ENCODE data around the gene CCDC102B.

The CCDC102B gene

DNA sequence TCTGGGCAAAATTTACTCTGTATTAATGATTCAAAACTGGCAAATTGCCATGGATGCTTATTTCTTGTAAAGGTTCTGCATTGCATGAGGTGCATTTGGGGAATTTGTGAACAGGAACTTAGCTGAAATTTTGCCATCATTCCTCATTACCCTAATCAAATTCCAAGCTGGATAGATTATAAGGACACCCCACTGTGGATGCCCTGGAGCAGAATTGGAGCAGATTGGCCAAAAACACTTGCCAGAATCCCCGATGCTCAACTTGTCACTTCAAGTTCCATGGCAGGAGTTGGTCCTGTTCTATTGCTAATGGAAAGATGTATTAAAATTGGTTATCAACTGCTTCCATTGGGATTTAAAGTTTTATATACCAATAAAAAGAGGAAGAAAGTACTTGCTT, 237.9 kb downstream of the CCDC102B start:
- no peaks in the 10 kb centered on the region for H3K9me3 ChIP-seq (ENCODE audit: control insufficient read depth, low read depth, low read length)
- H3K27ac ChIP-seq (ENCODE audit: low read length) = no peak overlapping the region
- no peaks in the 10 kb centered on the region for H3K36me3 ChIP-seq (ENCODE audit: control insufficient read depth, low read depth, low read length)
- no peaks in the 10 kb centered on the region for H3K4me1 ChIP-seq (ENCODE audit: control insufficient read depth, low read depth, low read length)
- no peak overlapping the region for H3K9ac ChIP-seq (ENCODE audit: low read length)
- H3K27me3 ChIP-seq (ENCODE audit: control insufficient read depth, insufficient read depth, low read length) = no peaks in the 10 kb centered on the region
- H3K4me3 ChIP-seq (ENCODE audit: low read length) = no peak overlapping the region

GRCh38 chr18:69044215-69044614, 246.3 kb downstream of the CCDC102B start:
- H3K9me3 ChIP-seq (ENCODE audit: control insufficient read depth, low read depth, low read length) = no peaks in the 10 kb centered on the region
- no peak overlapping the region for H3K4me3 ChIP-seq (ENCODE audit: low read length)
- no peak overlapping the region for H3K27ac ChIP-seq (ENCODE audit: low read length)
- H3K4me1 ChIP-seq (ENCODE audit: control insufficient read depth, low read depth, low read length) = no peaks in the 10 kb centered on the region
- H3K36me3 ChIP-seq (ENCODE audit: control insufficient read depth, low read depth, low read length) = no peaks in the 10 kb centered on the region
- H3K27me3 ChIP-seq (ENCODE audit: control insufficient read depth, insufficient read depth, low read length) = no peaks in the 10 kb centered on the region
- no peak overlapping the region for H3K9ac ChIP-seq (ENCODE audit: low read length)

DNA sequence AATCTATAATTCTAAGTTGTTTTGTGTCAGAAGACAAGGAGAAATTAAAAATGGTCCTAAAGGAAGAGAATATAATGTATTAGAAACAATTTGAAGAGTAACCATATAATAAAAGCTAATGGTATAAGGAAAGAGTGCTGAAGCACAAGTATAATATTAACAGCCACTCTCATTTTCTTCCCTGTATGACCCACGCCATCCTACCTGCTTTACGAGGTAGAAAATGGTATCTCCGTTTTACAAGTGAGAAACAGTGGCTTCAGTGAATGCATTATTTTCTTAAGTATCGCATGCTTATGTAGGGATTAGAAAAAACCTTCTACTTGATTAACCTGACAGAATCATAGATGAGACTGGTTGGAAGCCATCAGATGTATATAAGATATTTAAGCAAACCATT, 266.2 kb downstream of the CCDC102B start:
- H3K27ac ChIP-seq (ENCODE audit: low read length) = no peak overlapping the region
- H3K36me3 ChIP-seq (ENCODE audit: control insufficient read depth, low read depth, low read length) = no peaks in the 10 kb centered on the region
- no peaks in the 10 kb centered on the region for H3K4me1 ChIP-seq (ENCODE audit: control insufficient read depth, low read depth, low read length)
- H3K27me3 ChIP-seq (ENCODE audit: control insufficient read depth, insufficient read depth, low read length) = no peaks in the 10 kb centered on the region
- no peak overlapping the region for H3K4me3 ChIP-seq (ENCODE audit: low read length)
- no peak overlapping the region for H3K9ac ChIP-seq (ENCODE audit: low read length)
- no peaks in the 10 kb centered on the region for H3K9me3 ChIP-seq (ENCODE audit: control insufficient read depth, low read depth, low read length)

- no peaks in the 10 kb centered on the region for H3K36me3 ChIP-seq (ENCODE audit: control insufficient read depth, low read depth, low read length)
- H3K9me3 ChIP-seq (ENCODE audit: control insufficient read depth, low read depth, low read length) = no peaks in the 10 kb centered on the region
- H3K9ac ChIP-seq (ENCODE audit: low read length) = no peak overlapping the region
- no peaks in the 10 kb centered on the region for H3K4me1 ChIP-seq (ENCODE audit: control insufficient read depth, low read depth, low read length)
- H3K27ac ChIP-seq (ENCODE audit: low read length) = no peak overlapping the region
- H3K4me3 ChIP-seq (ENCODE audit: low read length) = no peak overlapping the region
- H3K27me3 ChIP-seq (ENCODE audit: control insufficient read depth, insufficient read depth, low read length) = no peaks in the 10 kb centered on the region
These were observed 269.2 kb downstream of the CCDC102B start for GRCh38 chr18:69067048-69067447.

GRCh38 chr18:69071680-69072079, 273.8 kb downstream of the CCDC102B start:
- no peaks in the 10 kb centered on the region for H3K36me3 ChIP-seq (ENCODE audit: control insufficient read depth, low read depth, low read length)
- H3K27me3 ChIP-seq (ENCODE audit: control insufficient read depth, insufficient read depth, low read length) = no peaks in the 10 kb centered on the region
- no peak overlapping the region for H3K27ac ChIP-seq (ENCODE audit: low read length)
- no peak overlapping the region for H3K4me3 ChIP-seq (ENCODE audit: low read length)
- H3K9ac ChIP-seq (ENCODE audit: low read length) = no peak overlapping the region
- no peaks in the 10 kb centered on the region for H3K4me1 ChIP-seq (ENCODE audit: control insufficient read depth, low read depth, low read length)
- H3K9me3 ChIP-seq (ENCODE audit: control insufficient read depth, low read depth, low read length) = no peaks in the 10 kb centered on the region

DNA sequence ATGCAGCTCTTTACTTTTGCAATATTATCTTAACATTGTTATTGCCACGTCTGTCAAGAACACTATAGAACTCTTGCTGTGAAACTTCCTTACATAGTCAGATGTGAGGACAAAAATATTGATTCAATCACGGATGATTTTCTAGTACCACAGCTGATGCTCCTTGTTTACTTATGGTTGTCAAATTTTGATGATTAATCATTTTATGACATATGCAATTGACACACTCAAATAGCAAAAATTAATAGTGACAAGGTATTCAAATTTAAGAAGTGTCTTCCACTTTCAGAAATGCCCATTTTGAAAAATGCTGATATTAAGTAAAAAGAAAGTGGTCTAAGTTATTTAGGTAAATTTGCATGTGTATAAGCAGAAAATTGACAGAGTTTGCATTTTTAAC, 284.0 kb downstream of the CCDC102B start:
- no peaks in the 10 kb centered on the region for H3K27me3 ChIP-seq (ENCODE audit: control insufficient read depth, insufficient read depth, low read length)
- H3K9ac ChIP-seq (ENCODE audit: low read length) = no peak overlapping the region
- H3K9me3 ChIP-seq (ENCODE audit: control insufficient read depth, low read depth, low read length) = no peaks in the 10 kb centered on the region
- no peaks in the 10 kb centered on the region for H3K36me3 ChIP-seq (ENCODE audit: control insufficient read depth, low read depth, low read length)
- no peak overlapping the region for H3K27ac ChIP-seq (ENCODE audit: low read length)
- no peak overlapping the region for H3K4me3 ChIP-seq (ENCODE audit: low read length)
- H3K4me1 ChIP-seq (ENCODE audit: control insufficient read depth, low read depth, low read length) = no peaks in the 10 kb centered on the region

- H3K9me3 ChIP-seq (ENCODE audit: control insufficient read depth, low read depth, low read length) = no peaks in the 10 kb centered on the region
- no peaks in the 10 kb centered on the region for H3K4me1 ChIP-seq (ENCODE audit: control insufficient read depth, low read depth, low read length)
- H3K9ac ChIP-seq (ENCODE audit: low read length) = no peak overlapping the region
- H3K27ac ChIP-seq (ENCODE audit: low read length) = no peak overlapping the region
- H3K4me3 ChIP-seq (ENCODE audit: low read length) = no peak overlapping the region
- no peaks in the 10 kb centered on the region for H3K27me3 ChIP-seq (ENCODE audit: control insufficient read depth, insufficient read depth, low read length)
- no peaks in the 10 kb centered on the region for H3K36me3 ChIP-seq (ENCODE audit: control insufficient read depth, low read depth, low read length)
These were observed 284.6 kb downstream of the CCDC102B start for GRCh38 chr18:69082499-69082898.

- H3K36me3 ChIP-seq (ENCODE audit: control insufficient read depth, low read depth, low read length) = no peaks in the 10 kb centered on the region
These were observed 288.1 kb downstream of the CCDC102B start for GRCh38 chr18:69085951-69086350.

GRCh38 chr18:69088973-69089372, 291.1 kb downstream of the CCDC102B start:
- H3K9me3 ChIP-seq (ENCODE audit: control insufficient read depth, low read depth, low read length) = no peaks in the 10 kb centered on the region
- H3K36me3 ChIP-seq (ENCODE audit: control insufficient read depth, low read depth, low read length) = no peaks in the 10 kb centered on the region
- H3K27me3 ChIP-seq (ENCODE audit: control insufficient read depth, insufficient read depth, low read length) = no peaks in the 10 kb centered on the region
- H3K9ac ChIP-seq (ENCODE audit: low read length) = no peak overlapping the region
- H3K4me1 ChIP-seq (ENCODE audit: control insufficient read depth, low read depth, low read length) = no peaks in the 10 kb centered on the region
- no peak overlapping the region for H3K27ac ChIP-seq (ENCODE audit: low read length)
- H3K4me3 ChIP-seq (ENCODE audit: low read length) = no peak overlapping the region

More at GRCh38 chr18:69085951-69086350, 288.1 kb downstream of the CCDC102B start:
- H3K4me1 ChIP-seq (ENCODE audit: control insufficient read depth, low read depth, low read length) = no peaks in the 10 kb centered on the region
- no peak overlapping the region for H3K27ac ChIP-seq (ENCODE audit: low read length)
- no peaks in the 10 kb centered on the region for H3K9me3 ChIP-seq (ENCODE audit: control insufficient read depth, low read depth, low read length)
- no peaks in the 10 kb centered on the region for H3K27me3 ChIP-seq (ENCODE audit: control insufficient read depth, insufficient read depth, low read length)
- H3K9ac ChIP-seq (ENCODE audit: low read length) = no peak overlapping the region
- H3K4me3 ChIP-seq (ENCODE audit: low read length) = no peak overlapping the region

- Histone ChIP-seq H3K27me3 (ENCODE audit: control insufficient read depth, insufficient read depth, low read length) (no peaks in the 10 kb centered on the region), H3K4me1 (ENCODE audit: control insufficient read depth, low read depth, low read length) (no peaks in the 10 kb centered on the region), H3K4me3 (ENCODE audit: low read length) (no peak overlapping the region), H3K9me3 (ENCODE audit: control insufficient read depth, low read depth, low read length) (no peaks in the 10 kb centered on the region), H3K27ac (ENCODE audit: low read length) (no peak overlapping the region), H3K36me3 (ENCODE audit: control insufficient read depth, low read depth, low read length) (no peaks in the 10 kb centered on the region), H3K9ac (ENCODE audit: low read length) (no peak overlapping the region)
These were observed 299.5 kb downstream of the CCDC102B start for GRCh38 chr18:69097349-69097748.

DNA sequence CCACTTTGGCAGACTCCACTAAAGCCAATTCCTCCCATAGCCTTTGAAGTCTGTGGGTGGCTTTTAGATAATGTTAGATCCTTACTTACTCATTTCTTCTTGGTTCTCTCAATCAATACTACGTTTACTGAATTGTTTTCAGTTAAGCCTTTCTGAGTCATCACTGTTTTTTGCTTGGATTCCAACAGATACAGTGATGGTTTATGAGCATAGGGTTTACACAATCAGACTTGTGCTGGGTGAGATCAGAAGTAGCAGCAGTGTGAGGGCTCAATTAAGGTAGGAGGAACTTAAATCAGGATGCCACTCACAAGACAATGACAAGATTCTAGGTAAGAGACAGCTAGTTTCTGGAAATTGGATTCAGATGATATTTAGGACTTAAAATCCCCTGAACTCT, 305.1 kb downstream of the CCDC102B start:
- Histone ChIP-seq H3K27ac (ENCODE audit: low read length) (no peak overlapping the region), H3K9ac (ENCODE audit: low read length) (no peak overlapping the region), H3K9me3 (ENCODE audit: control insufficient read depth, low read depth, low read length) (no peaks in the 10 kb centered on the region), H3K4me1 (ENCODE audit: control insufficient read depth, low read depth, low read length) (no peaks in the 10 kb centered on the region), H3K36me3 (ENCODE audit: control insufficient read depth, low read depth, low read length) (no peaks in the 10 kb centered on the region), H3K27me3 (ENCODE audit: control insufficient read depth, insufficient read depth, low read length) (no peaks in the 10 kb centered on the region), H3K4me3 (ENCODE audit: low read length) (no peak overlapping the region)
